HCT116 (cell line): ENCODE results near the gene LHX1.

ENCODE experiments used
- EZH2 ChIP-seq: fragments of 200-600 bp; sonication (generic); IDR thresholded peaks from 2 replicates; pipeline ENCODE4 v1.6.1; 2017; ENCODE audit warnings: antibody characterized with exemption, mixed run types
- EZH2phosphoT487 ChIP-seq: fragments of 200-600 bp; IDR thresholded peaks from 2 replicates; pipeline ENCODE4 v1.6.1; 2018; ENCODE audit warnings: antibody characterized with exemption, borderline replicate concordance
- FOSL1 ChIP-seq: IDR thresholded peaks from 2 replicates; pipeline ENCODE4 v1.6.1; 2012; ENCODE audit warnings: low read depth
- POLR2AphosphoS5 ChIP-seq: IDR thresholded peaks from 2 replicates; pipeline ENCODE4 v1.6.1; 2011; ENCODE audit warnings: mild to moderate bottlenecking, low read depth, low read length, moderate library complexity
- RAD21 ChIP-seq: IDR thresholded peaks from 2 replicates; pipeline ENCODE4 v1.6.1; 2012; ENCODE audit warnings: low read depth, mild to moderate bottlenecking
- TF ChIP-seq, protein P1 (sequence below), 3 experiments: fragments of 200-600 bp in 1 of 3; sonication (generic) in 1 of 3; IDR thresholded peaks in 2 of 3; conservative IDR thresholded peaks in 1 of 3; 2 replicates each; pipeline ENCODE4 v1.5.1; 2012 to 2017; ENCODE audit warnings: low read depth in 2 of 3, low read length in 2 of 3, antibody characterized with exemption in 1 of 3, borderline replicate concordance in 1 of 3, control low read depth in 1 of 3, mild to moderate bottlenecking in 1 of 3, mixed read lengths in 1 of 3, mixed run types in 1 of 3, moderate library complexity in 1 of 3; ENCODE audit not compliant: insufficient read depth in 1 of 3
- TF ChIP-seq, protein P2 (sequence below): IDR thresholded peaks from 2 replicates; pipeline ENCODE4 v1.6.1; 2012

DNA sequence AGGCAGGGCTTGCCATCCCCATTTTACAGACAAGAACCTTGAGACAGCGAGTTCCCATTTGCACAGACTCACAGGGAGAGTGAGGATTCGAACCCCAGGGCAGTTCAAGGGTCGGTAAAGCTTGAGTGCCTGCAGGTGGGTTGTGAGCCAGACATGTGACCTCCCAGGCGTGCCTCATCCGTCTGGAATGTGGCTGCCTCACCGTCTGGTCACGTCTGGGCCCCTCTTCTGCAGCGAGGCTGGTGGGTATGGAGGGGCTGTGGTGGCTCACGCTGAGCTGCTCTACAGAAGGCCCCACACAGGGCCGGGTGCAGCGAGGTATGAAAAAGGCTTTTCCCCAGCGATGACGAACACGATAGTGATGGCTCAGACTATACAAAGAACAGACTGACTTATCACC lies 35.8 kb upstream of the LHX1 start:
- TF ChIP-seq, protein P1, sequence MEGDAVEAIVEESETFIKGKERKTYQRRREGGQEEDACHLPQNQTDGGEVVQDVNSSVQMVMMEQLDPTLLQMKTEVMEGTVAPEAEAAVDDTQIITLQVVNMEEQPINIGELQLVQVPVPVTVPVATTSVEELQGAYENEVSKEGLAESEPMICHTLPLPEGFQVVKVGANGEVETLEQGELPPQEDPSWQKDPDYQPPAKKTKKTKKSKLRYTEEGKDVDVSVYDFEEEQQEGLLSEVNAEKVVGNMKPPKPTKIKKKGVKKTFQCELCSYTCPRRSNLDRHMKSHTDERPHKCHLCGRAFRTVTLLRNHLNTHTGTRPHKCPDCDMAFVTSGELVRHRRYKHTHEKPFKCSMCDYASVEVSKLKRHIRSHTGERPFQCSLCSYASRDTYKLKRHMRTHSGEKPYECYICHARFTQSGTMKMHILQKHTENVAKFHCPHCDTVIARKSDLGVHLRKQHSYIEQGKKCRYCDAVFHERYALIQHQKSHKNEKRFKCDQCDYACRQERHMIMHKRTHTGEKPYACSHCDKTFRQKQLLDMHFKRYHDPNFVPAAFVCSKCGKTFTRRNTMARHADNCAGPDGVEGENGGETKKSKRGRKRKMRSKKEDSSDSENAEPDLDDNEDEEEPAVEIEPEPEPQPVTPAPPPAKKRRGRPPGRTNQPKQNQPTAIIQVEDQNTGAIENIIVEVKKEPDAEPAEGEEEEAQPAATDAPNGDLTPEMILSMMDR (IDR thresholded peaks at IDR 0.05 in 2 of 3, conservative IDR thresholded peaks at IDR 0.05 in 1 of 3; ENCODE audit: borderline replicate concordance in 1 of 3, insufficient read depth in 1 of 3, low read depth in 2 of 3, low read length in 2 of 3) = no peak
- TF ChIP-seq EZH2 = no peak
- TF ChIP-seq POLR2AphosphoS5 = no peak
- TF ChIP-seq, protein P2, sequence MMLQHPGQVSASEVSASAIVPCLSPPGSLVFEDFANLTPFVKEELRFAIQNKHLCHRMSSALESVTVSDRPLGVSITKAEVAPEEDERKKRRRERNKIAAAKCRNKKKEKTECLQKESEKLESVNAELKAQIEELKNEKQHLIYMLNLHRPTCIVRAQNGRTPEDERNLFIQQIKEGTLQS = no peak
- no peak for TF ChIP-seq FOSL1
- no peak for TF ChIP-seq RAD21
- no peak for TF ChIP-seq EZH2phosphoT487
